ENCODE measurements around the gene TAF4.

The TAF4 gene

DNA sequence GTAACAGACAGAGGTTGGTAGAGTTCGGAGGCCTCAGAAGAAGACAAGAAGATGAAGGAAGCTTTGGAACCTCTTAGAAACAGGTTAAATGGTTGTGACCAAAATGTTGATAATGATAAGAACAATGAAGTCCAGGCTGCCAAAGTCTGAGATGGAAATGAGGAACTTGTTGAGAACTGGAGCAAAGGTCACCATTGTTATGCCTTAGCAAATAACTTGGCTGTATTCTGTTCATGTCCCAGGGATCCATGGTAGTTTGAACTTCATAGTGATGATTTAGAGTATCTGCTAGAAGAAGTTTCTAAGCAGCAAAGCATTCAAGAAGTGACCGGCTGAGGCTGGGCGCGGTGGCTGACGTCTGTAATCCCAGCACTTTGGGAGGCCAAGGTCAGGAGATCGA lies 45.5 kb upstream of the TAF4 start:
- no peak overlapping the region for H3K27ac ChIP-seq (ENCODE audit: low read depth, low read length)
- H3K9me2 ChIP-seq (replicated peaks; ENCODE audit: insufficient read depth, low read length) = no peaks in the 10 kb centered on the region
- H3K27me3 ChIP-seq (ENCODE audit: low read length) = no peaks in the 10 kb centered on the region
- H3F3A ChIP-seq (ENCODE audit: insufficient read depth) = no peaks in the 10 kb centered on the region
- peaks cover 43% of the 10 kb centered on the region for H3K9me3 ChIP-seq (ENCODE audit: insufficient read depth, low read length)
- no peak overlapping the region for H3K9ac ChIP-seq (ENCODE audit: low read length)
- no peak overlapping the region for H3K4me3 ChIP-seq (ENCODE audit: insufficient read depth, low read length, poor library complexity, severe bottlenecking)
- H4K20me1 ChIP-seq (ENCODE audit: low read depth, low read length) = no peaks in the 10 kb centered on the region
- H3K36me3 ChIP-seq (ENCODE audit: low read length) = no peaks in the 10 kb centered on the region
- no peak overlapping the region for H3K4me2 ChIP-seq (ENCODE audit: low read depth, low read length, poor library complexity, severe bottlenecking)
- no peak for TF ChIP-seq CTCF (IDR thresholded peaks at IDR 0.05; ENCODE audit: insufficient read depth, low read length, poor library complexity, severe bottlenecking)
- TF ChIP-seq EZH2phosphoT487 (conservative IDR thresholded peaks at IDR 0.05; ENCODE audit: low read length) = no peak
- H3K79me2 ChIP-seq (ENCODE audit: insufficient read depth, low read length) = no peaks in the 10 kb centered on the region
- H2AFZ ChIP-seq (ENCODE audit: low read depth, low read length, severe bottlenecking) = no peak overlapping the region

DNA sequence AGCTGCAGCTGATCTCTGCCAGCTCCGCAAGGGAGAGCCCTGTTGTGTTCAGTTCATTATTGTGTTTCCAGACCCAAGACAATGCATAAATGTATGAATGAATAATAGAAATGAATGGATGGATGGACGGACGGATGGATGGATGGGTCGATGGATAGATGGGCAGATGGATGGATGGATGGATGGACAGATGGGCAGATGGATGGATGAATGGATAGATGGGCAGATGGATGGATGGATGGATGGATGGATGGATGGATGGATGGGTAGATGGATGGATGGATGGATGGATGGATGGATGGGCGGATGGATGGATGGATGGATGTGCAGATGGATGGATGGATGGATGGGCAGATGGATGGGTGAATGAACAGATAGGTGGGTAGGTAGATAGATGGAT lies 39.9 kb upstream of the TAF4 start:
- no peaks in the 10 kb centered on the region for H3K36me3 ChIP-seq (ENCODE audit: low read length)
- H3K4me2 ChIP-seq (ENCODE audit: low read depth, low read length, poor library complexity, severe bottlenecking) = no peak overlapping the region
- no peak overlapping the region for H2AFZ ChIP-seq (ENCODE audit: low read depth, low read length, severe bottlenecking)
- H4K20me1 ChIP-seq (ENCODE audit: low read depth, low read length) = no peaks in the 10 kb centered on the region
- peaks cover 29% of the 10 kb centered on the region for H3K9me3 ChIP-seq (ENCODE audit: insufficient read depth, low read length)
- no peak overlapping the region for H3K9ac ChIP-seq (ENCODE audit: low read length)
- H3K9me2 ChIP-seq (replicated peaks; ENCODE audit: insufficient read depth, low read length) = no peaks in the 10 kb centered on the region
- no peaks in the 10 kb centered on the region for H3K79me2 ChIP-seq (ENCODE audit: insufficient read depth, low read length)
- H3K27me3 ChIP-seq (ENCODE audit: low read length) = no peaks in the 10 kb centered on the region
- TF ChIP-seq CTCF (IDR thresholded peaks at IDR 0.05; ENCODE audit: insufficient read depth, low read length, poor library complexity, severe bottlenecking) = no peak
- TF ChIP-seq EZH2phosphoT487 (conservative IDR thresholded peaks at IDR 0.05; ENCODE audit: low read length) = no peak
- no peak overlapping the region for H3K4me3 ChIP-seq (ENCODE audit: insufficient read depth, low read length, poor library complexity, severe bottlenecking)
- no peaks in the 10 kb centered on the region for H3F3A ChIP-seq (ENCODE audit: insufficient read depth)
- H3K27ac ChIP-seq (ENCODE audit: low read depth, low read length) = no peak overlapping the region

DNA sequence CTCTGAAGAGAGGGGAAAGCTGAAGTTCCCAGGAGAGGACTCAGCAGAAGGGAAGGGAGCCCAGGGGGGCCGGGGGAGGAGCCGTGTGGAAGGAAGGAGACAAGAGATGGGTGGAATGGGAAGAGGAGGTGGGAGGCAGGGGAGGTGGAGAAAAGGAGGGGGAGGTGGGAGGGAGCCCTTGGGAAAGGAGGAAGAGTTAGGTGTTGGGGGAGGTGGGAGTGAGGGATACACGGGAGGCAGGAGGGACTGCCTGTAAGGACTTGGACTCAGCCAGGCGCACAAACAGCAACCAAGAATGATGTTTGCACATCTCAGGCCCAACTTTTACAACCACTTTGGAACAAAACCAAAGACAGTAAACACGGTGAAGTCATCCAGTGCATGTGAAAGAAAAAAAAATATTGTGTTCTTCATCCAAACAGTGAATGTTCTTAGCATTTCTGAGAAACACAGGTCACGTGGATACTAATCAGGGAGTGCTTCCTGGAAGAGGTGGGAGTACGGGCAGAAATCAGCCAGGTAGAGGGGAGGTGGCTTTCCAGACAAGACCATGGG lies 39.2 kb upstream of the TAF4 start:
- Histone ChIP-seq H3K36me3 (ENCODE audit: low read length) (no peaks in the 10 kb centered on the region), H2AFZ (ENCODE audit: low read depth, low read length, severe bottlenecking) (no peak overlapping the region), H4K20me1 (ENCODE audit: low read depth, low read length) (no peaks in the 10 kb centered on the region), H3K27me3 (ENCODE audit: low read length) (no peaks in the 10 kb centered on the region), H3K4me2 (ENCODE audit: low read depth, low read length, poor library complexity, severe bottlenecking) (no peak overlapping the region), H3K9me3 (ENCODE audit: insufficient read depth, low read length) (peaks cover 26% of the 10 kb centered on the region), H3K4me3 (ENCODE audit: insufficient read depth, low read length, poor library complexity, severe bottlenecking) (no peak overlapping the region), H3K79me2 (ENCODE audit: insufficient read depth, low read length) (no peaks in the 10 kb centered on the region), H3K9me2 (replicated peaks; ENCODE audit: insufficient read depth, low read length) (no peaks in the 10 kb centered on the region), H3K9ac (ENCODE audit: low read length) (no peak overlapping the region), H3F3A (ENCODE audit: insufficient read depth) (no peaks in the 10 kb centered on the region), H3K27ac (ENCODE audit: low read depth, low read length) (no peak overlapping the region)
- TF ChIP-seq EZH2phosphoT487 (conservative IDR thresholded peaks at IDR 0.05; ENCODE audit: low read length) = no peak
- no peak for TF ChIP-seq CTCF (IDR thresholded peaks at IDR 0.05; ENCODE audit: insufficient read depth, low read length, poor library complexity, severe bottlenecking)
